GM18502 (cell line): Measurements from ENCODE around the gene TPRG1L.
A peak's percentile ranks its signal among the peaks of the same experiment; 100 is the strongest.

Experiments
- ATAC-seq: cut with Tn5 transposase; IDR thresholded peaks from one replicate; pipeline ENCODE4 v1.9.1; 2021; ENCODE audit warnings: mild to moderate bottlenecking; ENCODE audit not compliant: unreplicated experiment, poor library complexity

The TPRG1L gene

GRCh38 chr1:3676581-3677470, 52.0 kb downstream of the TPRG1L start:
- peak; percentile 76 for ATAC-seq

- peak; percentile 3 for ATAC-seq
Observed at GRCh38 chr1:3677484-3677883, 52.7 kb downstream of the TPRG1L start.

GRCh38 chr1:3678361-3679097, 53.7 kb downstream of the TPRG1L start:
- no peak for ATAC-seq

- ATAC-seq, result no peak
Observed at GRCh38 chr1:3679098-3679555, 54.3 kb downstream of the TPRG1L start.
